Subcutaneous adipose tissue (tissue), 4 donors: ENCODE measurements around the gene KCNC4. TPM values are rescaled to one million over a fixed set of nuclear protein-coding genes. Genes with fewer than 3 reads are reported as not detected.

Experiments
- total RNA-seq, 4 donors: library from RNA; depleted of rRNA; stranded (reverse); fragments of >200 nt; gene quantifications; one replicate each; pipeline ENCODE4 v1.1.0, GENCODE V29; 2016
- TF ChIP-seq, protein P1 (sequence below): fragments of 450-650 bp; IDR thresholded peaks from one replicate; pipeline ENCODE4 v1.5.1; 2016; ENCODE audit warnings: low read depth, mild to moderate bottlenecking, control low read depth, antibody characterized with exemption, moderate library complexity

Gene KCNC4
- total RNA-seq, 4 donors from 2014 or later = 1.3 to 6.6 (median 1.9) TPM

DNA sequence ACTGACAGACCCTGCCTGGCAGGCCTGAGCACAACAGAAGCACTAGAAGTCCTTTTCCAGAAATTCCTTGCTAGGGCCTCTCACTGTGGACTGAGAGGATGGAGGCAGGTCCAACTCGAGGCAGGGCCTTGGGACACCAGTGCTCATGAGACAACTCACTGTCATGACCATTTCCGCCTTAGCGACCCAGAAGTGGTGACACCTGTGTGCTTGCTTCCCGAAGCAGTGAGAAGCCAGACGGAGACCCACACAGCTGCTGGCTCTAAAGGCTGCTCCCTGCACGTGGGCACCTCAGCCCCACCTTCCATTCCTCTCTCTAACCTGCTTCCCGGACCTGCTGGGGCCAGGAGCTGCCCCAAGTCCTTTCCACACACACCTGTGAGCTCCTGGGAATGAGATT is 33.0 kb downstream of the KCNC4 start:
- TF ChIP-seq, protein P1, sequence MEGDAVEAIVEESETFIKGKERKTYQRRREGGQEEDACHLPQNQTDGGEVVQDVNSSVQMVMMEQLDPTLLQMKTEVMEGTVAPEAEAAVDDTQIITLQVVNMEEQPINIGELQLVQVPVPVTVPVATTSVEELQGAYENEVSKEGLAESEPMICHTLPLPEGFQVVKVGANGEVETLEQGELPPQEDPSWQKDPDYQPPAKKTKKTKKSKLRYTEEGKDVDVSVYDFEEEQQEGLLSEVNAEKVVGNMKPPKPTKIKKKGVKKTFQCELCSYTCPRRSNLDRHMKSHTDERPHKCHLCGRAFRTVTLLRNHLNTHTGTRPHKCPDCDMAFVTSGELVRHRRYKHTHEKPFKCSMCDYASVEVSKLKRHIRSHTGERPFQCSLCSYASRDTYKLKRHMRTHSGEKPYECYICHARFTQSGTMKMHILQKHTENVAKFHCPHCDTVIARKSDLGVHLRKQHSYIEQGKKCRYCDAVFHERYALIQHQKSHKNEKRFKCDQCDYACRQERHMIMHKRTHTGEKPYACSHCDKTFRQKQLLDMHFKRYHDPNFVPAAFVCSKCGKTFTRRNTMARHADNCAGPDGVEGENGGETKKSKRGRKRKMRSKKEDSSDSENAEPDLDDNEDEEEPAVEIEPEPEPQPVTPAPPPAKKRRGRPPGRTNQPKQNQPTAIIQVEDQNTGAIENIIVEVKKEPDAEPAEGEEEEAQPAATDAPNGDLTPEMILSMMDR = no peak

DNA sequence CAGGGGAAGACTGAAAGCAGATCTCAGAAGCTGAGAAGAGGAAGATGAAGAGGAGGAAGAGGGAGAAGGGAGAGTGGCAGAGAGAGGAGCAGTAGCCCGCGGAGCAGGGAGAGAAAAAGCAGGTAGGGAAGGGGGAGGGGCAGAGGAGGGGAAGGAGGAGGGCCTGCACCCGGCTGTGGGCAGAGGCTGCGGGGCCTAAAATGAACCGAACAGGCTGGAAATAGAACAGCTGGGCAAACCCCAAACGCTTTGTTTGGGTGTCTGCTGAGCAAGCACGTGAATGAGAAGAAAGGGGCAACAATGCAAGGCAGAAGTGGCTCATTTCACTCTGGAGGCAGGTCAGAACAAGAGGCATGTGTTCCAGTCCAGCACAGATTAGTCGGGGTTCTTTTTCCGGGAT is 33.5 kb downstream of the KCNC4 start:
- TF ChIP-seq, protein P1 = no peak

DNA sequence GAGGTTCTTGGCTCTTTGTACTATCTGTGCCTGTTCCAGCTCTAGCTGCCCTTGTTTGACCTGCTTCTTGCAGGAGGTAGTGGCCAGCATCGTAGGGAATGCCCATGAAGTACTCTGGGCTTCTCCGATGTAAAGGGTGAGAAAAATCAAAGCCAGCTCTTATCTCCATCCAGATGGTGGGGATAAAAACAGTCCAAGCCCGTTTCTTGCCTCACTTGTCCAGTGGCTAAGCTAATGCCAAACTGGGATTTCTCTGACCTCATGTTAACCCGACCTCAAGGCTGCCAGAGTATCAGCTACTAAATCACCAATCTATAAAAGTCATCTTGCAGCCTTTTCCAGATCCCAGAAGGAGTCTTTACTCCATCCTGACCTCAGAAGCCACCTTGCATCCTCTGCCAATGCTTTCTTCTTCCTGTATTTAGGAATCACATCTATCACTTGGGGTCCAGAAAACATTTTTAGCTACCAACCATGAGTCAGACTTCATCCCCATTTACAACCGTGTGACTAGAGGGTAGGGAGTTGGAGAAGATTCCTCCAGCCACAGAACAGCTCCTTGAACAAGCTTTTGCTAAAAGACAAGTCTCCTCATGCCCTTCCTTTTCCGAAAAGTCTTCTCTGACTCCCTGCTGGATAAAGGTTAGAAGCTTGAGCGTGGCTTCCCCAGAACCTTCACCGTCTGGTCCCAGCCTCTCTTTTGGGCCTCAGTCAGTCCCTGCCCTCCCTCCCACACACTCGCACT is 35.9 kb downstream of the KCNC4 start:
- TF ChIP-seq, protein P1 = no peak

DNA sequence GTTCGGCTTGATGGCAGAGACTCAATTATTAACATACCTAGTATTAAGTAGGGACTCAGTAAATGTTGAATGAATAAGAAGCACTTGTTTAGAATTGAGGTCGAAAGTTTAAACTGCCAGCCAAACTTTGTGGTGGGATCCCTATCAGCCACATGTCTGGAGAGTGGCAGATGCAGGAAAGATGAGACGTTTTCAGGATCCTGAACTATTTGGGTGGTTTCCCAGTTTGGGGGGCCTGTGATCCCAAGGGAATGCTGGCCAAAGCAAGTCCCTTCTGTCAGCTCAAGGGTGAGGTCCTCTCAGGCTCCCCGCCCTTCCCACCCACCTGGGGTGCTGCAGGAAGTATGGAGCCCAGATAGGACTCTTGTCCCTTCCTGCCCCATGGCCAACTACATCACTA is 38.6 kb downstream of the KCNC4 start:
- TF ChIP-seq, protein P1 = no peak

DNA sequence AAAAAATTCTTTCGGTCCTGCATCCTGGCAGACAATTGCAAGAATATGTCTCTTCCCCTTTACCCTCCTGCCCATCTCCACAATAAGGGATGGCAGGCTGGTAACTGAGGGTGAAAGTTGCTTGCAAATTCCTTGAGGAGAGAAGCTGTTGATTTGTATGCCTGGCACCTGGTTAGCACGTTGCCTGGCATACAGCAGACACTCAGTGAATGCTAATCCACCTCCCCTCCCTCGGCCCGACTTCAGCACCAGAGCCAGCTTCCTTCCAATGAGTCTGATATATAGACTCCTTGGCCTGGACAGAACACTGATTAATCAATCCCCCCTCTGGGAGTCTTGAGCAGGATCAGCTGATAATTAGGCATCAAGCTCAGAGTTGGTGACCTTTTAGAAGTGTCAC is 39.1 kb downstream of the KCNC4 start:
- TF ChIP-seq, protein P1 = no peak

DNA sequence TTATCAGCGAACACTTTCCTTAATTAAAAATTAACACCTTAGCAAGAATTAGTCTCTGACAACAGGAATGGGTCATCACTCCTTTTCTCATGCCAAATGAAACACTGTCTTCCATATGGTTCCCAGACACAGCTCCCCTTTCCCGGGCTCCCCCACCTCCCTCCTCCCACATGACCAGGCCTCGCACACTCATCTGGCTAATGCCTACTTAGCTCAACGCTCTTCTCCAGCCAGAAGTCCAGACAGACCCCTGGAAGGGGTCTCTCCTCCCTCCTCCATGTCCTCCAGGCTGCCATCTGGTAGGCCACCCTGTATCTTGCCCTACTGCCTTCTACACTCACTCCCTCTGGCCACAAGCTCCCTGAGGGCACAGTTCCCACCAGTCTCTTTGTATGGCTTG is 39.9 kb downstream of the KCNC4 start:
- TF ChIP-seq, protein P1 = no peak

DNA sequence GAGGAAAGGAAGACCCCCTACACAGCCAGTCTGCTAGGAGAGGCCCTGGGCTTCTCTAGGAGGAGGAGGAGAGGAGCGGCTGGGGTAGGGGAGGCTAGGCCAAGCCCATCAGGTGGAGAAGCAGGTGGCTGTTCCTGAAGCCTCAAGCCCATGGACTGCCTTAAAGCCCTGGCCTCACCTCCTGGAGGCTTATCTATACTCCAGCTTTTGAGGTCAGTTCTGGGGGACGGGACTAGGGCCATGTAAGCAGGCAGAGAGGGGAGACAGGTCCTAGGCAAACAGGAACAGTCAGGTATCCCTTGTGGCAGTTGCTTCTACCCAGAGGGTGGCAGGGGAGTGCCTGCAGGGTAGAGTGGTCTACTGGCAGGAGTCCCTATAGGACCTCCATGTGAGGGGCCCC is 40.6 kb downstream of the KCNC4 start:
- TF ChIP-seq, protein P1 = no peak
